ENCODE measurements around the gene DCN. TPM values are rescaled to one million over a fixed set of nuclear protein-coding genes. Genes with fewer than 3 reads are reported as not detected.

The DCN gene
- total RNA-seq, 1 donor from 2014 or later, result 2,230 TPM

- Mint-ChIP-seq H3K9me3 (ENCODE audit: unreplicated experiment) (peaks cover 7% of the 10 kb centered on the region), H3K4me1 (ENCODE audit: unreplicated experiment) (peaks cover 56% of the 10 kb centered on the region), H3K4me3 (ENCODE audit: unreplicated experiment) (peak overlapping the region; percentile 35), H3K27me3 (ENCODE audit: unreplicated experiment) (no peaks in the 10 kb centered on the region), H3K27ac (ENCODE audit: unreplicated experiment) (peak overlapping the region; percentile 87), H3K36me3 (ENCODE audit: unreplicated experiment) (no peaks in the 10 kb centered on the region)
- no peak for TF ChIP-seq CTCF (IDR thresholded peaks at IDR 0.05)
- DNase-seq (ENCODE audit: extremely low spot score, unreplicated experiment), result no peak
Measured at GRCh38 chr12:91189516-91189915, 6.9 kb upstream of the DCN start.

- Mint-ChIP-seq H3K27me3 (ENCODE audit: unreplicated experiment) (no peaks in the 10 kb centered on the region), H3K27ac (ENCODE audit: unreplicated experiment) (no peak overlapping the region), H3K4me3 (ENCODE audit: unreplicated experiment) (no peak overlapping the region), H3K4me1 (ENCODE audit: unreplicated experiment) (peaks cover 61% of the 10 kb centered on the region), H3K9me3 (ENCODE audit: unreplicated experiment) (peaks cover 7% of the 10 kb centered on the region), H3K36me3 (ENCODE audit: unreplicated experiment) (no peaks in the 10 kb centered on the region)
- DNase-seq (ENCODE audit: extremely low spot score, unreplicated experiment), result no peak
- TF ChIP-seq CTCF (IDR thresholded peaks at IDR 0.05), result no peak
Measured at GRCh38 chr12:91188778-91189177, 6.2 kb upstream of the DCN start.

GRCh38 chr12:91186156-91186555 is 3.5 kb upstream of the DCN start:
- H3K36me3 Mint-ChIP-seq (ENCODE audit: unreplicated experiment), result no peaks in the 10 kb centered on the region
- no peak for DNase-seq (ENCODE audit: extremely low spot score, unreplicated experiment)
- no peaks in the 10 kb centered on the region for H3K27me3 Mint-ChIP-seq (ENCODE audit: unreplicated experiment)
- no peaks in the 10 kb centered on the region for H3K9me3 Mint-ChIP-seq (ENCODE audit: unreplicated experiment)
- peaks cover 62% of the 10 kb centered on the region for H3K4me1 Mint-ChIP-seq (ENCODE audit: unreplicated experiment)
- H3K27ac Mint-ChIP-seq (ENCODE audit: unreplicated experiment), result no peak overlapping the region
- H3K4me3 Mint-ChIP-seq (ENCODE audit: unreplicated experiment), result no peak overlapping the region
- no peak for TF ChIP-seq CTCF (IDR thresholded peaks at IDR 0.05)

GRCh38 chr12:91185421-91185820 is 2.8 kb upstream of the DCN start:
- H3K4me1 Mint-ChIP-seq (ENCODE audit: unreplicated experiment), result peaks cover 60% of the 10 kb centered on the region
- H3K27me3 Mint-ChIP-seq (ENCODE audit: unreplicated experiment), result no peaks in the 10 kb centered on the region
- TF ChIP-seq CTCF (IDR thresholded peaks at IDR 0.05), result no peak

GRCh38 chr12:91183551-91183950 is 934 bp upstream of the DCN start:
- H3K4me3 Mint-ChIP-seq (ENCODE audit: unreplicated experiment), result no peak overlapping the region
- no peaks in the 10 kb centered on the region for H3K36me3 Mint-ChIP-seq (ENCODE audit: unreplicated experiment)
- no peak overlapping the region for H3K27ac Mint-ChIP-seq (ENCODE audit: unreplicated experiment)
- no peak for DNase-seq (ENCODE audit: extremely low spot score, unreplicated experiment)
- no peak for TF ChIP-seq CTCF (IDR thresholded peaks at IDR 0.05)
- no peaks in the 10 kb centered on the region for H3K27me3 Mint-ChIP-seq (ENCODE audit: unreplicated experiment)
- H3K4me1 Mint-ChIP-seq (ENCODE audit: unreplicated experiment), result peaks cover 41% of the 10 kb centered on the region
- no peaks in the 10 kb centered on the region for H3K9me3 Mint-ChIP-seq (ENCODE audit: unreplicated experiment)

More at GRCh38 chr12:91185421-91185820, 2.8 kb upstream of the DCN start:
- H3K4me3 Mint-ChIP-seq (ENCODE audit: unreplicated experiment), result no peak overlapping the region
- H3K27ac Mint-ChIP-seq (ENCODE audit: unreplicated experiment), result no peak overlapping the region
- H3K9me3 Mint-ChIP-seq (ENCODE audit: unreplicated experiment), result no peaks in the 10 kb centered on the region
- no peak for DNase-seq (ENCODE audit: extremely low spot score, unreplicated experiment)
- H3K36me3 Mint-ChIP-seq (ENCODE audit: unreplicated experiment), result no peaks in the 10 kb centered on the region
